Bronchial epithelial cell (primary cell): Measurements from ENCODE around the gene BRI3. TPM values are rescaled to one million over a fixed set of nuclear protein-coding genes. Genes with fewer than 3 reads are reported as not detected.
A peak's percentile ranks its signal among the peaks of the same experiment; 100 is the strongest.

ENCODE experiments used
- DNase-seq: peaks from one replicate; pipeline ENCODE4 v3.0.0-alpha.2; 2010; ENCODE audit warnings: low read depth
- FAIRE-seq: peaks from 2 replicates; lab custom pipeline; 2011; peaks lifted over from hg19 to GRCh38; lab: Jason Lieb, UNC
- H3K27me3 ChIP-seq: 2 replicates; pipeline ENCODE4 v1.5.1; 2011; ENCODE audit warnings: low read length; ENCODE audit not compliant: control insufficient read depth, insufficient read depth
- H3K36me3 ChIP-seq: 2 replicates; pipeline ENCODE4 v1.5.1; 2011; ENCODE audit warnings: low read length; ENCODE audit not compliant: control insufficient read depth, insufficient read depth
- H3K4me3 ChIP-seq: 2 replicates; pipeline ENCODE4 v1.5.1; 2011; ENCODE audit warnings: mild to moderate bottlenecking, low read depth, low read length, control low read depth
- CTCF ChIP-seq: IDR thresholded peaks from 2 replicates; pipeline ENCODE4 v1.5.1; 2011; ENCODE audit warnings: mild to moderate bottlenecking, moderate library complexity, low read length, control low read depth, inconsistent platforms; ENCODE audit not compliant: insufficient read depth, severe bottlenecking
- total RNA-seq: library from RNA; depleted of rRNA; stranded (reverse); fragments of >200 nt; gene quantifications from 2 replicates; pipeline ENCODE4 v1.2.1, GENCODE V29; 2014

BRI3 gene
- total RNA-seq, 1 donor from 2014 or later: 53.7 TPM

DNA sequence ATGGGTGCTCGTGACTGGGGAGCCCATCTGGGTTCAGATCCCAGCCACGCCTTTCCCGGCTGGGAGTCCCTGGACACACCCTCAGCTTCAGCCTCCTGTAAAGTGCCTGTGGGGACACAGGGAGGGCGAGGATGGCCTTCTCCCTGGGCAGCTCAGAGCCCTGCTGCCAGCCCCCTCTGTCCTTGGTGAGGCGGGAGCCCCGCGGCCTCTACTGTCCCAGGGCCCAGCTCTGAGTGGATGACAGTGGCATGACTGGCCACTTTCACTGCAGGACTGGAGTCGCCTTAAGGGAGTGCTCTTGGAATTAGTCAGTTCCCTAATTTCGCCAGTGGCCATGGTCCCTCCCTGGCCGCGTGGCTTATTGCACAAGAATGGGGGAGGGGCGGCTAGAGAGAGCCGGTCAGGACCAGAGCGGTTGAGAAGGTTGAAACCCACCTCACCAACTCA lies 4.6 kb downstream of the BRI3 start:
- no peaks in the 10 kb centered on the region for H3K27me3 ChIP-seq
- no peak overlapping the region for H3K4me3 ChIP-seq
- DNase-seq (peak; percentile 79), FAIRE-seq (no peak)
- no peak for TF ChIP-seq CTCF
- H3K36me3 ChIP-seq: peaks cover 19% of the 10 kb centered on the region

DNA sequence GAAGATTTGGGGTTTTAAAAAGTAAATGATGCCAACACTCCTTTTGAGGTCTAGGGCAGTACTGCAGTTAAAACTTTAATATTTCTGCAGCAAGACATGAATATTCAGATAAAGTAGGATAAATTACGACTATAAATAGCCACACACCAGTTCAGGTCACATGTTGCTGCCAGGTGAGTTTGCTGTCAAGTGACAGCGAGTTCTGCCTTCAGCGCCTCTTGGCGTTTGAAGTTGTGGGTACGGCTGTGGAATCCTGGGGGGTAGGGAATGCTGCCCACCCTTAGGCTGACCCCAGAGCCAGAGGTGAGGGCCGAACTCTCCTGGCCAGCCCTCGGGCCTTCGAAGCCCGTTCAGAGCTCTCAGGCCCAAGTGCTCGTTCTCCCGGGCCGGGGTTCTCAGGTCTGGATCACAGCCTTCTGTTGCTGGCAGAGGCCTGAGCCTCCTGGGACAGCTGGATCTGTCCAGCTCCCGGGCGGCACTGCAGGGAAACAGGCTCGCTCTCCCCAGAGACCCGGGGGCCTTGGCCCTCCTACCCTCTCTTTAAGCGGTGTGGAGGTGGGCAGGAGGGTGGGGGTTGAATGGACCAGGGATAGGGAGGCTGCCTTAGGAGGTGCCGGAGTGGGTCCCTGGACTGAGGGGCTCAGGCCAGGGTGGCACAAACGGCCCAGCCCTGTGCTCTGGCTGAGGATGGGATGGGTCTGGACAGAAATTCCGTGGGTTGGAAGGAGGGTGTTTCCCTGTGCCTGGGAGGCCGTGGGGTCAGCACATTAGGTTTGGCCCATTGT lies 5.4 kb downstream of the BRI3 start:
- Histone ChIP-seq H3K4me3 (no peak overlapping the region), H3K36me3 (peaks cover 21% of the 10 kb centered on the region), H3K27me3 (no peaks in the 10 kb centered on the region)
- no peak for DNase-seq
- TF ChIP-seq CTCF: no peak
- no peak for FAIRE-seq

GRCh38 chr7:98287486-98287959 lies 6.0 kb downstream of the BRI3 start:
- H3K36me3 ChIP-seq: peaks cover 25% of the 10 kb centered on the region
- DNase-seq (peak; percentile 79), FAIRE-seq (no peak)

DNA sequence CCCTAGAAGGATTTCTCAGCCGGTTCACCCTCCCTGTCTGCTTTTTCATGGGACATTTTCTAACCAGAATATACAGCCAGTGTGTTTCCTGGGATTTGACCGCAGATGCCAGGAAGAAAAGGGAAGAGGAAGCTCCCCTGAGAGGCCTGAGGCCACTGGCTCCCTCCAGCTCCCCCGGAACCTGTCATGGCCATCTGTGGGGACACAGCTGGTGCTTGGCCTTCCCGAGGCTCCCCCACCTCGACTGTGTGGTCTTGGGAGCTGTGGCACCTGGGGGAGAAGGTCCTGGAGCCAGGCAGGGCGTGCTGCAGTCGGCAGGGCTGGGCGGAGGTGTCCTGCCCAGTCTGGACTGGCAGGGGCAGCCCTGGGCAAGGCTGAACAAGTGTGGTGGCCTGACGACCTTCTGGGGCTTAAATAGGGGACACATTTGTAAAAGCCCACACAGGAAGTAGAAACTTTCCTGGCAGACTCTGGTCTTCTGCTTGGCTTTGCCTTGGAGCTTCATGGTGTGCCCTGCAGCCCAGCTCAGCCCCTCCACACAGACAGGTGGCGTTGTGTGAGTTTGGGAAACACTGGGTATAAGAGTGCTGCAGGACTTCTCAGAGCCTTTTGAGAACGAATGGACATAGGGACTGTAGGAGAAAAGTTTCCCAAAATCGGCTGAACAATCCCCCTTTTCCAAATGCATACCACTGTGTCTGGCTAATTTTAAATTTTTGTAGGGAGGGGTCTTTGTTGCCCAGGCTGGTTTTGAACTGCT lies 6.8 kb downstream of the BRI3 start:
- Histone ChIP-seq H3K36me3 (peaks cover 28% of the 10 kb centered on the region), H3K4me3 (no peak overlapping the region), H3K27me3 (no peaks in the 10 kb centered on the region)
- no peak for TF ChIP-seq CTCF
- no peak for DNase-seq
- FAIRE-seq: no peak

More at GRCh38 chr7:98287486-98287959, 6.0 kb downstream of the BRI3 start:
- no peak for TF ChIP-seq CTCF
- Histone ChIP-seq H3K4me3 (no peak overlapping the region), H3K27me3 (no peaks in the 10 kb centered on the region)

DNA sequence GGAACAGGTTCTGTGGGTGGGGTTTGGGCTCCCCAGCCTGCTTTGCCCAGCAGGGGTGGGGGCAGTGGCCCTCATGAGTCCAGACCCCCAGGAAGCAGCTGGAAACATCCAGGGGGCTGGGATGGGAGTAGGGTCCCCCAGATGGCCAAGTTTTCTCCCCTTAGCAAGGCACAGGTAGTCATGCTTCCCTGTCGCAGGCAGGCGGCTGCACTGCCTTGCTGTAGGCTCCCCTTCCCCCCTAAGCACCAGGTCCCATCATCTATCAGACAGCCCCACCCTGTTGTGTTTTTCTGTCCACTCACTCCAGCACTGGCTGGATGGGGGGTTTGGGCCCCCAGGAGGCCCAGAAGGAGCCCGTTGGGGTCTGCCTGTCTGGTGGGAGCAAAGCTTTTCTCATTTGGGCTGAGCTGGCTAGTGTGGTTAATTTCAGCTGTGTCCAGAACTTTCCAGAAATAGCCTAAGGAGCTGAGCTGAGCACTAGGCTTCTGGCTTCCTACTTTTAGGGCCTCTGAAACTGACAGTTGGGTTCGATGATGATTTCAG lies 7.9 kb downstream of the BRI3 start:
- no peak overlapping the region for H3K4me3 ChIP-seq
- FAIRE-seq (no peak), DNase-seq (no peak)
- H3K36me3 ChIP-seq: peaks cover 27% of the 10 kb centered on the region
- H3K27me3 ChIP-seq: no peaks in the 10 kb centered on the region
- no peak for TF ChIP-seq CTCF
